HepG2 (cell line): ENCODE results near the gene POU6F1. TPM values are rescaled to one million over a fixed set of nuclear protein-coding genes. Genes with fewer than 3 reads are reported as not detected.

ENCODE experiments used
- ATAC-seq: fragments of 200-7000 bp; cut with Tn5 transposase; 3 replicates; pipeline ENCODE4 v1.9.1; 2020; ENCODE audit warnings: mild to moderate bottlenecking, moderate library complexity
- BruUV-seq: library from RNA; stranded (reverse); fragments of 400-500 nt; replicated peaks from 2 replicates; lab custom pipeline; 2021; lab: Mats Ljungman, UMichigan
- CTCF ChIA-PET: fragments of 300-600 bp; formaldehyde crosslinking; extraction: SDS; loops from one replicate; lab custom pipeline; 2021; ENCODE audit warnings: low total read pairs, inconsistent platforms, low intra/inter-chr PET ratio; lab: Yijun Ruan, JAX
- POLR2A ChIA-PET: fragments of 350-600 bp; sonication (Branson Sonifier 250); formaldehyde crosslinking; loops from one replicate; lab custom pipeline; 2020; ENCODE audit warnings: antibody characterized with exemption, inconsistent platforms; lab: Yijun Ruan, JAX
- DNase-seq: peaks from one replicate; pipeline ENCODE4 v3.0.0-alpha.2; 2015; ENCODE audit warnings: low spot score
- FAIRE-seq: peaks from 3 replicates; lab custom pipeline; 2011; peaks lifted over from hg19 to GRCh38; lab: Jason Lieb, UNC
- H2AFZ ChIP-seq: one replicate; pipeline ENCODE4 v1.6.1; 2011; ENCODE audit warnings: low read length, inconsistent platforms
- H3K27ac ChIP-seq: fragments of 300-600 bp; 3 replicates; pipeline ENCODE4 v1.8.0; 2011; ENCODE audit warnings: mixed run types, mild to moderate bottlenecking, mixed read lengths, low read length, inconsistent platforms; ENCODE audit not compliant: insufficient read depth; ENCODE audit errors: extremely low read length
- H3K27me3 ChIP-seq, 2 experiments: fragments of 200-600 bp in 1 of 2; 2 replicates in 1 of 2; 3 replicates in 1 of 2; pipeline versions ENCODE4 v1.6.0 to v1.8.0; 2011; ENCODE audit warnings: low read length in 2 of 2, mild to moderate bottlenecking in 2 of 2, moderate library complexity in 2 of 2, inconsistent platforms in 1 of 2; ENCODE audit not compliant: insufficient read depth in 2 of 2, control insufficient read depth in 1 of 2
- H3K36me3 ChIP-seq, 2 experiments: fragments of 200-600 bp in 1 of 2; replicated peaks in 1 of 2; 2 replicates in 1 of 2; 3 replicates in 1 of 2; pipeline versions ENCODE4 v1.5.1 to v1.8.0; 2011; ENCODE audit warnings: low read length in 2 of 2, inconsistent platforms in 1 of 2; ENCODE audit not compliant: insufficient read depth in 2 of 2, control insufficient read depth in 1 of 2
- H3K4me1 ChIP-seq: 2 replicates; pipeline ENCODE4 v1.5.1; 2012; ENCODE audit warnings: low read length, inconsistent platforms; ENCODE audit not compliant: insufficient read depth
- H3K4me2 ChIP-seq: 2 replicates; pipeline ENCODE4 v1.6.0; 2011; ENCODE audit warnings: low read depth, low read length, inconsistent platforms
- H3K4me3 ChIP-seq, 3 experiments: fragments of 200-600 bp in 1 of 3; sonication (generic), shearing (Covaris generic) in 1 of 3; replicated peaks in 1 of 3; 2 replicates each; pipeline ENCODE4 v1.5.1; 2011 to 2016; ENCODE audit warnings: low read length in 3 of 3, inconsistent platforms in 2 of 3, low read depth in 2 of 3, mild to moderate bottlenecking in 2 of 3, control low read depth in 1 of 3, mixed read lengths in 1 of 3; ENCODE audit not compliant: insufficient read depth in 1 of 3
- H3K79me2 ChIP-seq: one replicate; pipeline ENCODE4 v1.6.1; 2011; ENCODE audit warnings: low read length, inconsistent platforms; ENCODE audit not compliant: insufficient read depth
- H3K9ac ChIP-seq: 2 replicates; pipeline ENCODE4 v1.6.0; 2011; ENCODE audit warnings: mild to moderate bottlenecking, low read depth, low read length, inconsistent platforms; ENCODE audit not compliant: insufficient read depth
- H3K9me3 ChIP-seq: 2 replicates; pipeline ENCODE4 v1.5.1; 2012; ENCODE audit warnings: mild to moderate bottlenecking, low read length
- H4K20me1 ChIP-seq: 2 replicates; pipeline ENCODE4 v1.6.0; 2011; ENCODE audit warnings: inconsistent platforms, mild to moderate bottlenecking, low read length, moderate library complexity; ENCODE audit not compliant: insufficient read depth
- CCAR2 ChIP-seq: fragments of 200-400 bp; formaldehyde crosslinking; optimal IDR thresholded peaks from 2 replicates; pipeline ENCODE3; 2018; ENCODE audit warnings: low read depth, mild to moderate bottlenecking, low read length, moderate library complexity
- CEBPB ChIP-seq: IDR thresholded peaks from 2 replicates; pipeline ENCODE4 v1.6.1; 2011; ENCODE audit warnings: low read depth, low read length, improper control_type of control experiment, borderline replicate concordance
- KAT2B ChIP-seq: fragments of 150-350 bp; IDR thresholded peaks from 2 replicates; pipeline ENCODE4 v1.6.1; 2014; ENCODE audit warnings: low read depth, low read length, borderline replicate concordance
- PITX1 ChIP-seq: sonication (generic); formaldehyde crosslinking; IDR thresholded peaks from 2 replicates; pipeline ENCODE4 v1.5.1; 2020; ENCODE audit warnings: mild to moderate bottlenecking, missing genetic modification reagents
- TBP ChIP-seq: sonication (generic); formaldehyde crosslinking; IDR thresholded peaks from 2 replicates; pipeline ENCODE4 v1.5.0; 2020; ENCODE audit warnings: missing genetic modification reagents
- U2AF2 ChIP-seq: fragments of 200-400 bp; formaldehyde crosslinking; IDR thresholded peaks from 2 replicates; pipeline ENCODE4 v1.6.1; 2017; ENCODE audit warnings: low read depth, mild to moderate bottlenecking, low read length
- ZSCAN22 ChIP-seq: sonication (generic); formaldehyde crosslinking; IDR thresholded peaks from 2 replicates; pipeline ENCODE4 v1.4.0; 2020; ENCODE audit warnings: mild to moderate bottlenecking, missing genetic modification reagents
- WGBS: methylation state at CpG from one replicate; pipeline ENCODE4 v1.1.6; 2017; ENCODE audit warnings: low lambda C conversion rate; 5-methylcytosine and 5-hydroxymethylcytosine counted together
- in situ Hi-C: cut with HindIII; loops from 2 replicates; pipeline ENCODE4 v1.10.0; 2017; ENCODE audit warnings: low pct_unique_long_range_greater_than_20kb; ENCODE audit not compliant: extremely low pct_ligation_motif_present
- intact Hi-C: fragments of 100-400 bp; cut with micrococcal nuclease; formaldehyde crosslinking; loops from one replicate; pipeline ENCODE4 v1.10.0; 2022; ENCODE audit not compliant: unreplicated experiment
- polyA plus RNA-seq, 8 experiments: library from polyadenylated mRNA; depleted of rRNA in 3 of 8; stranded (reverse) in 7 of 8; unstranded in 1 of 8; fragments of >200 nt; fragmentation: Illumina TruSeq in 4 of 8; extraction: Trizol in 4 of 8; gene quantifications; 2 replicates each; pipeline versions ENCODE4 v1.2.1 to v1.2.3, GENCODE V29; 2011 to 2016; ENCODE audit warnings: low read depth in 4 of 8, missing spikeins in 1 of 8, mixed read lengths in 1 of 8; ENCODE audit not compliant: insufficient read depth in 1 of 8
- total RNA-seq, 5 experiments: library from RNA; depleted of rRNA; stranded (reverse); fragments of >200 nt; fragmentation: Illumina TruSeq; extraction: Trizol; gene quantifications; 2 replicates each; pipeline ENCODE4 v1.2.3, GENCODE V29; 2016; ENCODE audit warnings: low read depth in 1 of 5
- TF ChIP-seq, protein P1 (sequence below): sonication (generic); formaldehyde crosslinking; IDR thresholded peaks from 2 replicates; pipeline ENCODE4 v1.5.1; 2020; ENCODE audit warnings: missing genetic modification reagents, mild to moderate bottlenecking, borderline replicate concordance
- TF ChIP-seq, protein P2 (sequence below): sonication (generic); formaldehyde crosslinking; IDR thresholded peaks from 2 replicates; pipeline ENCODE4 v1.4.0; 2020; ENCODE audit warnings: missing genetic modification reagents

POU6F1 gene
- total and polyA plus RNA-seq, 2 of the 13 experiments (the other 11 are each of a cell fraction or from before 2014, with no cell fraction given) = 0.48 to 0.51 TPM

DNA sequence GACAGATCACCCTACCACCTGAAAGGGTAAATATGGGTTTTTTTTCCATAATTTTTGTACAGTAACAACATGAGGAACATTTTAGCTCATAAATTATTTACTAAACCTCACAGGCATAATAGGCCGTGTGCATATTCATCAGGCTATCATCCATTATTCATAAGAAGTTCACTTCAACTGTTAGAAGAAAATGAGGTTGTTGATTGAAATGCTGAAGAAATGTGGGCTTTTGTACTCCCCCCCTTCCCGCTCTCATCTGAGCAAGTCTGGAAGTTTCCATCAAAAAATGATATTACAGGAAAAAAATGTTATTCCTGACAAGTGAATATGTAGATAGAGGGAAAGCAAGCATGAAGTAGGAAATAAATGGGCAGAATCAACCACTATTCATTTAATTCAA is 7.9 kb upstream of the POU6F1 start:
- no TSS peak for BruUV-seq
- no peak overlapping the region for H3K9ac ChIP-seq
- H3K4me2 ChIP-seq = no peak overlapping the region
- H3K4me1 ChIP-seq = peaks cover 10% of the 10 kb centered on the region; the same call in 1 of the 2 replicates
- POLR2A ChIA-PET = no interaction called here
- no peak overlapping the region for H3K27ac ChIP-seq
- TF ChIP-seq ZSCAN22 (no peak), TBP (CRISPR knock-in tag) (no peak), CEBPB (no peak), CCAR2 (no peak), U2AF2 (no peak), KAT2B (no peak), PITX1 (CRISPR knock-in tag) (no peak)
- TF ChIP-seq, protein P1, sequence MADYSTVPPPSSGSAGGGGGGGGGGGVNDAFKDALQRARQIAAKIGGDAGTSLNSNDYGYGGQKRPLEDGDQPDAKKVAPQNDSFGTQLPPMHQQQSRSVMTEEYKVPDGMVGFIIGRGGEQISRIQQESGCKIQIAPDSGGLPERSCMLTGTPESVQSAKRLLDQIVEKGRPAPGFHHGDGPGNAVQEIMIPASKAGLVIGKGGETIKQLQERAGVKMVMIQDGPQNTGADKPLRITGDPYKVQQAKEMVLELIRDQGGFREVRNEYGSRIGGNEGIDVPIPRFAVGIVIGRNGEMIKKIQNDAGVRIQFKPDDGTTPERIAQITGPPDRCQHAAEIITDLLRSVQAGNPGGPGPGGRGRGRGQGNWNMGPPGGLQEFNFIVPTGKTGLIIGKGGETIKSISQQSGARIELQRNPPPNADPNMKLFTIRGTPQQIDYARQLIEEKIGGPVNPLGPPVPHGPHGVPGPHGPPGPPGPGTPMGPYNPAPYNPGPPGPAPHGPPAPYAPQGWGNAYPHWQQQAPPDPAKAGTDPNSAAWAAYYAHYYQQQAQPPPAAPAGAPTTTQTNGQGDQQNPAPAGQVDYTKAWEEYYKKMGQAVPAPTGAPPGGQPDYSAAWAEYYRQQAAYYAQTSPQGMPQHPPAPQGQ (CRISPR knock-in tag) = no peak
- TF ChIP-seq, protein P2, sequence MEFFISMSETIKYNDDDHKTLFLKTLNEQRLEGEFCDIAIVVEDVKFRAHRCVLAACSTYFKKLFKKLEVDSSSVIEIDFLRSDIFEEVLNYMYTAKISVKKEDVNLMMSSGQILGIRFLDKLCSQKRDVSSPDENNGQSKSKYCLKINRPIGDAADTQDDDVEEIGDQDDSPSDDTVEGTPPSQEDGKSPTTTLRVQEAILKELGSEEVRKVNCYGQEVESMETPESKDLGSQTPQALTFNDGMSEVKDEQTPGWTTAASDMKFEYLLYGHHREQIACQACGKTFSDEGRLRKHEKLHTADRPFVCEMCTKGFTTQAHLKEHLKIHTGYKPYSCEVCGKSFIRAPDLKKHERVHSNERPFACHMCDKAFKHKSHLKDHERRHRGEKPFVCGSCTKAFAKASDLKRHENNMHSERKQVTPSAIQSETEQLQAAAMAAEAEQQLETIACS (CRISPR knock-in tag) = no peak
- H3K79me2 ChIP-seq = no peaks in the 10 kb centered on the region
- ATAC-seq = no peak
- CTCF ChIA-PET = no interaction called here
- H3K9me3 ChIP-seq = no peaks in the 10 kb centered on the region
- intact Hi-C loops (no loop called here), in situ Hi-C loops (no loop called here)
- FAIRE-seq = no peak
- no peak overlapping the region for H2AFZ ChIP-seq
- DNase-seq = no peak
- H3K27me3 ChIP-seq = no peaks in the 10 kb centered on the region
- H3K4me3 ChIP-seq = no peak overlapping the region
- no peaks in the 10 kb centered on the region for H3K36me3 ChIP-seq
- WGBS = 77% methylated on average over 2 of the region's 2 CpGs
- no peaks in the 10 kb centered on the region for H4K20me1 ChIP-seq
